ENCODE results near the gene EXOC3.

EXOC3 gene

GRCh38 chr5:407801-408268 is 35.1 kb upstream of the EXOC3 start:
- TF ChIP-seq SIN3A (IDR thresholded peaks at IDR 0.05; ENCODE audit: borderline replicate concordance, insufficient read depth, low read length) (no peak), FOXP2 (optimal IDR thresholded peaks at IDR 0.05; ENCODE audit: borderline replicate concordance, extremely low read depth, extremely low read length, insufficient read depth) (no peak), POLR2AphosphoS5 (IDR thresholded peaks at IDR 0.05; ENCODE audit: low read depth, low read length) (no peak)

DNA sequence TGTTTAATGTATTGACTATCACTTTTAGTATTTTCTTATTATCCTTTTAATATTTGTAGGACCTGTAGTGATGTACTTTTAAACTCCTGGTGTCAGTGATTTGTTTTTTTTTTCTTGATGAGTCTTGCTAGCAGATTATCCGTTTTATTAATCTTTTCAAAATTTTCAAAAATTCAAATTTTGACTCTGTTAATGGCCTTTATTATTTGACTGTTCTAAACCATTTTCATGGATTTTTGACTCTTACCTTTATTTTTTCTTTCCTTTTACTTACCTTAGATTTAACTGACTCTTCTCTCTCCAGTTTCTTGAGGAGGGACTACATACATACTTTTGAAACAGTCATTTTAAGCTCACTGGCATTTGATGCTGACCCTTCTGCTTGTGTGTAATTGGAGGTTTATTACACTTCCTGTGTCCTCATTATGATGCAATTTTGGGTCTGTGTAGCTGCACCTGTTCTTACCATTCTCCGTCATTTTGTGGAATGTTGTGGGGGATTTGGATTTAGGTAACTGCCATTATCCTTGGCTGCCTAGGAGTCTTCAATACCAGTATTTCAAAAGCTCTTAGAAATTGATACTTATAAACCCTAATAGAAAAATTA is 32.0 kb upstream of the EXOC3 start:
- no peak for TF ChIP-seq POLR2AphosphoS5 (IDR thresholded peaks at IDR 0.05; ENCODE audit: low read depth, low read length)
- TF ChIP-seq, protein P1, sequence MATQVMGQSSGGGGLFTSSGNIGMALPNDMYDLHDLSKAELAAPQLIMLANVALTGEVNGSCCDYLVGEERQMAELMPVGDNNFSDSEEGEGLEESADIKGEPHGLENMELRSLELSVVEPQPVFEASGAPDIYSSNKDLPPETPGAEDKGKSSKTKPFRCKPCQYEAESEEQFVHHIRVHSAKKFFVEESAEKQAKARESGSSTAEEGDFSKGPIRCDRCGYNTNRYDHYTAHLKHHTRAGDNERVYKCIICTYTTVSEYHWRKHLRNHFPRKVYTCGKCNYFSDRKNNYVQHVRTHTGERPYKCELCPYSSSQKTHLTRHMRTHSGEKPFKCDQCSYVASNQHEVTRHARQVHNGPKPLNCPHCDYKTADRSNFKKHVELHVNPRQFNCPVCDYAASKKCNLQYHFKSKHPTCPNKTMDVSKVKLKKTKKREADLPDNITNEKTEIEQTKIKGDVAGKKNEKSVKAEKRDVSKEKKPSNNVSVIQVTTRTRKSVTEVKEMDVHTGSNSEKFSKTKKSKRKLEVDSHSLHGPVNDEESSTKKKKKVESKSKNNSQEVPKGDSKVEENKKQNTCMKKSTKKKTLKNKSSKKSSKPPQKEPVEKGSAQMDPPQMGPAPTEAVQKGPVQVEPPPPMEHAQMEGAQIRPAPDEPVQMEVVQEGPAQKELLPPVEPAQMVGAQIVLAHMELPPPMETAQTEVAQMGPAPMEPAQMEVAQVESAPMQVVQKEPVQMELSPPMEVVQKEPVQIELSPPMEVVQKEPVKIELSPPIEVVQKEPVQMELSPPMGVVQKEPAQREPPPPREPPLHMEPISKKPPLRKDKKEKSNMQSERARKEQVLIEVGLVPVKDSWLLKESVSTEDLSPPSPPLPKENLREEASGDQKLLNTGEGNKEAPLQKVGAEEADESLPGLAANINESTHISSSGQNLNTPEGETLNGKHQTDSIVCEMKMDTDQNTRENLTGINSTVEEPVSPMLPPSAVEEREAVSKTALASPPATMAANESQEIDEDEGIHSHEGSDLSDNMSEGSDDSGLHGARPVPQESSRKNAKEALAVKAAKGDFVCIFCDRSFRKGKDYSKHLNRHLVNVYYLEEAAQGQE (IDR thresholded peaks at IDR 0.05; ENCODE audit: insufficient read depth in 1 of 2, low read depth in 2 of 2, low read length in 2 of 2) = no peak
- TF ChIP-seq SIN3A (IDR thresholded peaks at IDR 0.05; ENCODE audit: borderline replicate concordance, insufficient read depth, low read length) = no peak
- TF ChIP-seq FOXP2 (optimal IDR thresholded peaks at IDR 0.05; ENCODE audit: borderline replicate concordance, extremely low read depth, extremely low read length, insufficient read depth) = no peak
- no peak for TF ChIP-seq TAF1 (IDR thresholded peaks at IDR 0.05; ENCODE audit: borderline replicate concordance, insufficient read depth, low read length)

DNA sequence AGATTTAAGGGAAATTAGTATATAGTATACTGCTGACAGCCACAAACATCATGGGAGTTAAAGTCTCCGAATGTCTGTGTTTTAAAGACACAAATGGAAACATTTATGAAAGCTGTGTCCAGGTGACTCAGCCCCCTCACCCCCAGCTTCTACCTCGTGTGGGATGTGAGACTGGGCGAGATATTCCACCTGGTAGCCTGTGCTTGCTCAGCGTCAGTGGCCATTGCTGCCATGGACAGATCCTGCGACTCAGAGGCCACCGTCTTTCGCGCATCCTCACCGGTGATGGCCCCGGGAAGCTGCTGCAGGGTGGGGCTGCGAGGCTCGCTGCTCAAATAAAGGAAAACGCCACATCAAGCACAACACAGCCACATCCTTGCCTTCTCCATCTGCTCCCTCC is 31.2 kb upstream of the EXOC3 start:
- TF ChIP-seq POLR2AphosphoS5 (IDR thresholded peaks at IDR 0.05; ENCODE audit: low read depth, low read length) (no peak), SIN3A (IDR thresholded peaks at IDR 0.05; ENCODE audit: borderline replicate concordance, insufficient read depth, low read length) (no peak), TAF1 (IDR thresholded peaks at IDR 0.05; ENCODE audit: borderline replicate concordance, insufficient read depth, low read length) (no peak), FOXP2 (optimal IDR thresholded peaks at IDR 0.05; ENCODE audit: borderline replicate concordance, extremely low read depth, extremely low read length, insufficient read depth) (no peak)
- TF ChIP-seq, protein P1 (IDR thresholded peaks at IDR 0.05; ENCODE audit: insufficient read depth in 1 of 2, low read depth in 2 of 2, low read length in 2 of 2) = no peak

- TF ChIP-seq, protein P1 (IDR thresholded peaks at IDR 0.05; ENCODE audit: insufficient read depth in 1 of 2, low read depth in 2 of 2, low read length in 2 of 2) = no peak
- TF ChIP-seq SIN3A (IDR thresholded peaks at IDR 0.05; ENCODE audit: borderline replicate concordance, insufficient read depth, low read length) = no peak
- no peak for TF ChIP-seq FOXP2 (optimal IDR thresholded peaks at IDR 0.05; ENCODE audit: borderline replicate concordance, extremely low read depth, extremely low read length, insufficient read depth)
- TF ChIP-seq POLR2AphosphoS5 (IDR thresholded peaks at IDR 0.05; ENCODE audit: low read depth, low read length) = no peak
- no peak for TF ChIP-seq TAF1 (IDR thresholded peaks at IDR 0.05; ENCODE audit: borderline replicate concordance, insufficient read depth, low read length)
These were observed 26.9 kb upstream of the EXOC3 start for GRCh38 chr5:415928-416635.

- TF ChIP-seq, protein P1 (IDR thresholded peaks at IDR 0.05; ENCODE audit: insufficient read depth in 1 of 2, low read depth in 2 of 2, low read length in 2 of 2) = no peak
- TF ChIP-seq POLR2AphosphoS5 (IDR thresholded peaks at IDR 0.05; ENCODE audit: low read depth, low read length) = no peak
- TF ChIP-seq TAF1 (IDR thresholded peaks at IDR 0.05; ENCODE audit: borderline replicate concordance, insufficient read depth, low read length) = no peak
- TF ChIP-seq FOXP2 (optimal IDR thresholded peaks at IDR 0.05; ENCODE audit: borderline replicate concordance, extremely low read depth, extremely low read length, insufficient read depth) = no peak
- no peak for TF ChIP-seq SIN3A (IDR thresholded peaks at IDR 0.05; ENCODE audit: borderline replicate concordance, insufficient read depth, low read length)
These were observed 26.4 kb upstream of the EXOC3 start for GRCh38 chr5:416636-416960.

Data from PFSK-1 (cell line).